GM23338 (cell line): ENCODE data around the gene MGAT5. TPM values are rescaled to one million over a fixed set of nuclear protein-coding genes. Genes with fewer than 3 reads are reported as not detected.
A peak's percentile ranks its signal among the peaks of the same experiment; 100 is the strongest.

ENCODE experiments used
- ATAC-seq: fragments of 200-7000 bp; cut with Tn5 transposase; 3 replicates; pipeline ENCODE4 v1.9.1; 2020
- DNase-seq: peaks from one replicate; pipeline ENCODE4 v3.0.0-alpha.2; 2015; ENCODE audit warnings: low spot score
- H2AFZ ChIP-seq: fragments of 200-600 bp; sonication (generic); 2 replicates; pipeline ENCODE4 v1.8.0; 2016; ENCODE audit warnings: antibody characterized with exemption, mild to moderate bottlenecking, moderate library complexity
- H3F3A ChIP-seq: fragments of 200-600 bp; sonication (generic); replicated peaks from 2 replicates; pipeline ENCODE4 v1.8.0; 2017; ENCODE audit warnings: antibody characterized with exemption, mixed run types, low read depth
- H3K27ac ChIP-seq: fragments of 200-600 bp; sonication (generic); 2 replicates; pipeline ENCODE4 v1.6.1; 2016; ENCODE audit warnings: low read depth
- H3K27me3 ChIP-seq: fragments of 200-600 bp; sonication (generic); 2 replicates; pipeline ENCODE4 v1.8.0; 2016; ENCODE audit warnings: mild to moderate bottlenecking, mixed run types, moderate library complexity; ENCODE audit not compliant: insufficient read depth
- H3K36me3 ChIP-seq: fragments of 200-600 bp; sonication (generic); 2 replicates; pipeline ENCODE4 v1.8.0; 2016; ENCODE audit warnings: mild to moderate bottlenecking; ENCODE audit not compliant: insufficient read depth
- H3K4me1 ChIP-seq: fragments of 200-600 bp; sonication (generic); 2 replicates; pipeline ENCODE4 v1.8.0; 2016; ENCODE audit warnings: mild to moderate bottlenecking, moderate library complexity; ENCODE audit not compliant: insufficient read depth
- H3K4me2 ChIP-seq: fragments of 200-600 bp; sonication (generic); 2 replicates; pipeline ENCODE4 v1.7.1; 2017; ENCODE audit warnings: mixed run types
- H3K4me3 ChIP-seq: fragments of 200-600 bp; sonication (generic); 2 replicates; pipeline ENCODE4 v1.6.1; 2016; ENCODE audit warnings: mixed run types
- H3K79me2 ChIP-seq: fragments of 200-600 bp; sonication (generic); replicated peaks from 2 replicates; pipeline ENCODE4 v1.8.0; 2017; ENCODE audit warnings: mild to moderate bottlenecking; ENCODE audit not compliant: insufficient read depth
- H3K9me2 ChIP-seq: fragments of 200-600 bp; sonication (generic); 2 replicates; pipeline ENCODE4 v1.8.0; 2017; ENCODE audit not compliant: insufficient read depth
- H4K20me1 ChIP-seq: fragments of 200-600 bp; sonication (generic); replicated peaks from 2 replicates; pipeline ENCODE4 v1.8.0; 2017; ENCODE audit warnings: mild to moderate bottlenecking; ENCODE audit not compliant: insufficient read depth
- H3K27ac Mint-ChIP-seq: 2 replicates; pipeline ENCODE4 v1.8.0; 2020; ENCODE audit warnings: inconsistent platforms, mild to moderate bottlenecking, moderate library complexity, mixed read lengths
- H3K27me3 Mint-ChIP-seq: 3 replicates; pipeline ENCODE4 v1.8.0; 2022; ENCODE audit warnings: low read depth, mild to moderate bottlenecking, moderate library complexity, mixed read lengths, inconsistent platforms; ENCODE audit not compliant: insufficient read depth, poor library complexity
- H3K36me3 Mint-ChIP-seq: 3 replicates; pipeline ENCODE4 v1.8.0; 2021; ENCODE audit warnings: low read depth, mild to moderate bottlenecking, inconsistent platforms, moderate library complexity, mixed read lengths
- H3K4me1 Mint-ChIP-seq: 3 replicates; pipeline ENCODE4 v1.8.0; 2020; ENCODE audit warnings: mild to moderate bottlenecking, inconsistent platforms, mixed read lengths
- H3K4me3 Mint-ChIP-seq: 3 replicates; pipeline ENCODE4 v1.8.0; 2021; ENCODE audit warnings: moderate library complexity, mild to moderate bottlenecking, inconsistent platforms, mixed read lengths
- H3K9me3 Mint-ChIP-seq: 3 replicates; pipeline ENCODE4 v1.8.0; 2020; ENCODE audit warnings: moderate library complexity, mild to moderate bottlenecking, inconsistent platforms, mixed read lengths
- CREB1 ChIP-seq: fragments of 250-450 bp; sonication (Bioruptor Pico); IDR thresholded peaks from 2 replicates; pipeline ENCODE4 v1.5.0; 2020; ENCODE audit warnings: low read depth, mild to moderate bottlenecking, moderate library complexity
- CTCF ChIP-seq, 2 experiments: fragments of 200-600 bp in 1 of 2; sonication (generic) in 1 of 2; conservative IDR thresholded peaks; 2 replicates each; pipeline versions ENCODE4 v1.5.1 to v1.6.1; 2016 to 2017; ENCODE audit warnings: antibody characterized with exemption in 2 of 2, low read depth in 2 of 2, mild to moderate bottlenecking in 2 of 2, moderate library complexity in 1 of 2
- ETS1 ChIP-seq: IDR thresholded peaks from 2 replicates; pipeline ENCODE4 v1.6.1; 2016; ENCODE audit warnings: antibody characterized with exemption
- EZH2 ChIP-seq: fragments of 200-600 bp; sonication (generic); IDR thresholded peaks from one replicate; pipeline ENCODE4 v1.8.0; 2017; ENCODE audit warnings: antibody characterized with exemption, mild to moderate bottlenecking, low read depth; ENCODE audit not compliant: unreplicated experiment
- EZH2phosphoT487 ChIP-seq: fragments of 200-600 bp; sonication (generic); IDR thresholded peaks from one replicate; pipeline ENCODE4 v1.8.1; 2018; ENCODE audit warnings: antibody characterized with exemption; ENCODE audit not compliant: unreplicated experiment
- JUNB ChIP-seq: IDR thresholded peaks from one replicate; pipeline ENCODE4 v1.6.1; 2016; ENCODE audit warnings: antibody characterized with exemption; ENCODE audit not compliant: unreplicated experiment
- NANOG ChIP-seq: IDR thresholded peaks from 2 replicates; pipeline ENCODE4 v1.6.1; 2016; ENCODE audit warnings: antibody characterized with exemption, borderline replicate concordance
- POLR2AphosphoS5 ChIP-seq: IDR thresholded peaks from 2 replicates; pipeline ENCODE4 v1.6.1; 2016; ENCODE audit warnings: antibody characterized with exemption, low read depth
- REST ChIP-seq: IDR thresholded peaks from one replicate; pipeline ENCODE4 v1.6.1; 2018; ENCODE audit warnings: antibody characterized with exemption; ENCODE audit not compliant: unreplicated experiment
- STAT1 ChIP-seq: IDR thresholded peaks from one replicate; pipeline ENCODE4 v1.6.1; 2016; ENCODE audit warnings: antibody characterized with exemption; ENCODE audit not compliant: unreplicated experiment
- ZNF114 ChIP-seq: fragments of 250-450 bp; sonication (Bioruptor Pico); IDR thresholded peaks from 2 replicates; pipeline ENCODE4 v1.5.0; 2020; ENCODE audit warnings: mild to moderate bottlenecking, moderate library complexity
- ZNF331 ChIP-seq: fragments of 250-450 bp; sonication (Bioruptor Pico); IDR thresholded peaks from 2 replicates; pipeline ENCODE4 v1.5.0; 2020; ENCODE audit warnings: low read depth, mild to moderate bottlenecking, moderate library complexity
- ZNF462 ChIP-seq: fragments of 250-450 bp; sonication (Bioruptor Pico); IDR thresholded peaks from 2 replicates; pipeline ENCODE4 v1.5.0; 2020; ENCODE audit warnings: mild to moderate bottlenecking, moderate library complexity
- polyA plus RNA-seq: library from polyadenylated mRNA; unstranded; fragments of >200 nt; fragmentation: Nextera tagmentation; extraction: Ambion mirVana; gene quantifications from 2 replicates; pipeline ENCODE4 v1.2.1, GENCODE V29; 2016
- total RNA-seq: library from RNA; depleted of rRNA; stranded (reverse); fragments of >200 nt; shearing (Covaris generic); gene quantifications from 2 replicates; pipeline ENCODE4 v1.2.3, GENCODE V29; 2014

The MGAT5 gene
- total and polyA plus RNA-seq, 2 experiments from 2014 or later: 4.6 to 27.6 TPM

- Histone ChIP-seq H4K20me1 (peaks cover 13% of the 10 kb centered on the region), H3K36me3 (no peaks in the 10 kb centered on the region), H3K27me3 (no peaks in the 10 kb centered on the region), H3K4me2 (peak overlapping the region; percentile 25), H2AFZ (no peak overlapping the region), H3K79me2 (no peaks in the 10 kb centered on the region; the same call in none of the 2 replicates), H3K4me3 (no peak overlapping the region), H3K4me1 (peaks cover 3% of the 10 kb centered on the region; the same call in 1 of the 2 replicates), H3K9me2 (no peaks in the 10 kb centered on the region), H3K27ac (no peak overlapping the region), H3F3A (no peaks in the 10 kb centered on the region)
- TF ChIP-seq CREB1 (no peak), EZH2 (no peak), ZNF331 (no peak), NANOG (no peak), JUNB (no peak), REST (no peak), CTCF (conservative IDR thresholded peaks at IDR 0.05; ENCODE audit: low read depth in 2 of 2) (no peak), ZNF114 (CRISPR knock-in tag) (no peak), POLR2AphosphoS5 (no peak), ETS1 (no peak), STAT1 (no peak), ZNF462 (CRISPR knock-in tag) (no peak), EZH2phosphoT487 (no peak)
- ATAC-seq (peak; percentile 43; the same call in 1 of the 3 replicates), DNase-seq (no peak)
- no peaks in the 10 kb centered on the region for H3K27me3 Mint-ChIP-seq
- H3K9me3 Mint-ChIP-seq: no peaks in the 10 kb centered on the region
- H3K4me1 Mint-ChIP-seq: peaks cover 15% of the 10 kb centered on the region
- H3K36me3 Mint-ChIP-seq: no peaks in the 10 kb centered on the region
- 0 out of 2 replicates have a peak overlapping the region, but pooled peaks have one; percentile 28 for H3K27ac Mint-ChIP-seq
- no peak overlapping the region for H3K4me3 Mint-ChIP-seq
These were observed 38.6 kb downstream of the MGAT5 start for GRCh38 chr2:134292514-134292913.
